GM18498 (cell line): ENCODE results near the gene DLG3.
A peak's percentile ranks its signal among the peaks of the same experiment; 100 is the strongest.
"Not testable (repeated sequence)": the region's sequence is repeated elsewhere in the genome, so short reads cannot be mapped to it uniquely, and the experiment has no call there.

Experiments used
- ATAC-seq: cut with Tn5 transposase; IDR thresholded peaks from one replicate; pipeline ENCODE4 v1.9.1; 2021; ENCODE audit warnings: mild to moderate bottlenecking, moderate library complexity; ENCODE audit not compliant: unreplicated experiment

Gene DLG3

GRCh38 chrX:70444326-70444945 is at the start of gene DLG3:
TSS of gene DLG3 (plus strand) at chrX:70444835. CDS start at chrX:70445202, 367 bp downstream.
- no peak for ATAC-seq

- no peak for ATAC-seq
These were observed 45.7 kb upstream of the DLG3 start for GRCh38 chrX:70398899-70399298.

GRCh38 chrX:70400181-70400580 is 44.5 kb upstream of the DLG3 start:
- not testable (repeated sequence) for ATAC-seq

DNA sequence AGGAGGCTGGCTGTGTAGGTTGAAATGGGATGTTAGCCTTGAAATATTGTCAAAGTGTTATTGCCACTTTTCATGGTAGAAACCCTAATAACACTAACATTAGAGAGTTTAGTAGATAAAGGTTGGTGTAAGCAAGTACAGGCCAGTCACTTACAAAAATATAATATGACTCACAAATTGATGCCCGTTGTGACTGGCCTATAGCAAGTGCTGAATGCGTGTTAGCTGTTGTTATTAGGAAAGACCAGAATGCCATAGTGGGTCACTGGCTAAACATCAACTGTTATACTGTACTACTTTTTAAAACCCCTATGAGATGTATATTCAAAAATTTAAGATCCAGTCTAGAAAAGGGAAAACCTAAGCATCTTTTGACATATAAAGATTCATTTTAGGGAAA is 41.9 kb upstream of the DLG3 start:
- ATAC-seq, result no peak

- no peak for ATAC-seq
These were observed 39.6 kb upstream of the DLG3 start for GRCh38 chrX:70405003-70405402.

- ATAC-seq, result no peak
These were observed 33.7 kb upstream of the DLG3 start for GRCh38 chrX:70410921-70411320.

- no peak for ATAC-seq
These were observed 33.2 kb upstream of the DLG3 start for GRCh38 chrX:70411475-70411874.

DNA sequence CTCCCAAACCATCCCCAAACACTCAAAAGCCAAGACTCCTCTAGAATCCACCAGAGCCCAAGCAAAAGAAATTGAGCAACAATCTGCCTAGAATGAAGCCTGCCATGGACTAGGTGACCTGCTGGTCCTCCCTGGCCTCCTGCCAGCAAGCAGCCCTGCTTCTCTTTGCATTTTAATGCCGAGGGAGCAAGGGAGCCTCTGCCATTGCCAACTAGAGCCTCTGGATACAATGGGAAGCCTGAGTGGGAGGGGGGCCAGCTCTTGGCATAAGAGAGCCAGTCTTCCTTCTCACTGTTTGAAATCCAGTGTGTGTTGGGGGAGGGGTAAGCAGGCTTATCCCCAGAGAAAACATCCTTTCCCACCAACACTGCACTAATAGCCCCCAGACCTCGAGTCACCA is 23.0 kb upstream of the DLG3 start:
- no peak for ATAC-seq

- ATAC-seq, result no peak
These were observed 21.7 kb upstream of the DLG3 start, which contains the start of gene GDPD2 for GRCh38 chrX:70422851-70423341. TSS of gene GDPD2 (plus strand) at chrX:70423314. CDS start at chrX:70424985, 1,671 bp downstream.

DNA sequence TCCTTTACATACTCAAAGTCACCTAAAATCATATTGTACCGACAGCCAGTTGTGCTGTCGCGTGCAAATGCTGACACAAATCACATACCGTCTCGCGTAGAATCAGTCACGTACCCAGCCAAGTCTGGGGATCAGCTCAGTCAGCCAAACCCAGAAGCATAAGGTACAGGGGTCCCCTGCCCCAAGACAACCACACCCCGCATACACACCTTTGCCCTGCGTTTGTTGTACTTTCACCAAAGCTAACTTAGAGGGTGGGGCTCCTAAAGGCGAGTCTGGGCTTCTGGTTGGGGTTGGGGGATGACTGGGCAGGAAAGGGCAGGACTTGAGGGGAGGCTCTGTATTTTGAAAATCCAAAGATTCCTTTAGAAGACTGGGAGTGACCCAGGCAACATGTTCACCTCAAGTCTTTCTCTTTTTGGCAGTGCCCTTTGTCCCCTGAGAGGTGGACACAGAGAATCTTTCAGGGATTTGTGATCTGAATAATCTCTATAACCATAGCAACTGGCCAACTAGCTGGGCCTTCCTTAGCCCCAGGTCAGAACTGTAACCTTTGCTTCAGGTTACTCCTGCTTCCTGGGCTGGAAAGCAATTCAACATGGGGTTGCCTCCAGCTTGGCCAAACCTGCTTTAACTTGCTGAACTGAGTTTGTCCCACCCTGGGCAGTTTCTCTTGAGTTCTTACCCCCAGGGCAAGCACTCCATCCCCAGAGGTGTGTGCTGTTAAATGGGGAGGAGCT is 20.5 kb upstream of the DLG3 start:
- no peak for ATAC-seq

DNA sequence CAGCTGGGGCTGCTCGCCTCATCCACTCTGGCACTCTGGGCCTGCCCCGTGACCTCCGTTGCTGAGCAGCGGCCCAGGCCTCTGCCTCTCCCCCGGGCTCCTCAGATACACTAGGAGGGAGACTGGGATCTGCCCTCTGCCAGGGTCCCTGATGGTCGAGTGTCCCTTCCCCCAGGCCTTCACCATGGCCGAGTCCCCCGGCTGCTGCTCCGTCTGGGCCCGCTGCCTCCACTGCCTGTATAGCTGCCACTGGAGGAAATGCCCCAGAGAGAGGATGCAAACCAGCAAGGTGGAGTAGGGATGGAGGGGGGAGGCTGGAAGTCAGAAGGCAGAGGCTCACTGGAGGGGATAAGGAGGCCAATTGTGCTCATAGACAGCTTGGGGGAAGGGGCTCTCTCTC is 19.8 kb upstream of the DLG3 start:
- ATAC-seq, result no peak

GRCh38 chrX:70426286-70427278 is 18.1 kb upstream of the DLG3 start:
- ATAC-seq, result no peak

DNA sequence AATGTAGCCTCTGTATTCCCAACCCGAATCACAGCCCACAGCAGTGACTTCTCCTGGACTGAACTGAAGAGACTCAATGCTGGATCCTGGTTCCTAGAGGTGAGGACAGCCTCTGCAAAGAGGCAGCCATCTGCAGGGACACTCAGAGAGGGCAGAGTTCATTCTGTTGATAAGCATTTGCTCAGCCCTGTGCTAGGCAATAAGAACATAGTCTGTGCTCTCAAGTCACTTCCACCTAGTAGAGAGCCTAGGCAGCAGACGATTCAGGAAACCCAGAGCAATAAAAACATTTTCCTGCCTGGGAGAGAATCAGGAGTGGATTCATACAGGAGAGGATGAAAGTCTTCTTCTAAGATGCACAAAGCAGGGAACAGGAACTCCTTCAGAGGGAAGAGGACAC is 17.3 kb upstream of the DLG3 start:
- ATAC-seq, result no peak

DNA sequence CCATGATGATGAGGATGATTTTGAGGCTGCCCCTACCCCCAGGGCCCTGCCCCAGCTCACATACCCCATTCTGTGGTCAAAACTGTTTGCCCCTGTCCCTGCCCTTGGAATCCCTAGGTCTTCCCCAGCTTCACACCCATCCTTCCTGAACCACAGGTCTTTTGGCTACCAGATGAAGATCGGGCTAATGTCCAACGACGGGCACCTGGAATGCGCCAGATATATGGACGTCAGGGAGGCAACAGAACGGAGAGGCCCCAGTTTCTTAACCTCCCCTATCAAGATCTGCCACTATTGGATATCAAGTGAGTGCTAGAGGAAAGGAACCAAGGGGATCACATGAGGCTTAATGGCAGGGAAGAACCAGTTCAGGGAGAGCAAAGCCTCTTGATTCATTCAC is 14.9 kb upstream of the DLG3 start:
- no peak for ATAC-seq

- ATAC-seq, result no peak
These were observed 11.4 kb upstream of the DLG3 start for GRCh38 chrX:70432936-70433847.

GRCh38 chrX:70433848-70434351 is 10.7 kb upstream of the DLG3 start:
- peak; percentile 68 for ATAC-seq

DNA sequence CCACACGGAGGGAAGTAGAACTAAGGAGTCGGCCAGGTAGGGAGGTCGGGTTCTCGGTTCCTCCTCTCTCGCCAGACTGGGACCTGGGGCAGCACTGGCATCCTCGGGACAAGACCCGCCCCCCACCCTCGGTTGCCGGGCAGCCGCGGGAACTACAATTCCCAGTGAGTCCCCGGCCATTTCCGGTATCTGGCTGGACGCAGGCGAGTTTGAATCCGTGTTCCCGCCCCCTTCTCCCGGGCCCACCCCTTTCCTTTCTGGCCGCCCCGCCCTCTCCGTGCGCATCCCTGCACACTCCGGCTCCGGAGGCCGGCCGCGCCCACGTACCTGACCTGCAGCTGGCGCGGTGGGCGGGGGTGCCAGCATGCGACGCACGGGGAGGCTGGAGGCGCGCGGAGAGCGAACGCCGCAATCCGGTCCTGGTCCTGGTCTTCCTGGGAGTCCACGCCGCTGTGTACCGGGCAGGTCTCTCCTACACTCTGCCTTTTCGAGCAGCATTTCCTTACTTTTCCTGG is 10.2 kb upstream of the DLG3 start:
- ATAC-seq, result peak; percentile 67

DNA sequence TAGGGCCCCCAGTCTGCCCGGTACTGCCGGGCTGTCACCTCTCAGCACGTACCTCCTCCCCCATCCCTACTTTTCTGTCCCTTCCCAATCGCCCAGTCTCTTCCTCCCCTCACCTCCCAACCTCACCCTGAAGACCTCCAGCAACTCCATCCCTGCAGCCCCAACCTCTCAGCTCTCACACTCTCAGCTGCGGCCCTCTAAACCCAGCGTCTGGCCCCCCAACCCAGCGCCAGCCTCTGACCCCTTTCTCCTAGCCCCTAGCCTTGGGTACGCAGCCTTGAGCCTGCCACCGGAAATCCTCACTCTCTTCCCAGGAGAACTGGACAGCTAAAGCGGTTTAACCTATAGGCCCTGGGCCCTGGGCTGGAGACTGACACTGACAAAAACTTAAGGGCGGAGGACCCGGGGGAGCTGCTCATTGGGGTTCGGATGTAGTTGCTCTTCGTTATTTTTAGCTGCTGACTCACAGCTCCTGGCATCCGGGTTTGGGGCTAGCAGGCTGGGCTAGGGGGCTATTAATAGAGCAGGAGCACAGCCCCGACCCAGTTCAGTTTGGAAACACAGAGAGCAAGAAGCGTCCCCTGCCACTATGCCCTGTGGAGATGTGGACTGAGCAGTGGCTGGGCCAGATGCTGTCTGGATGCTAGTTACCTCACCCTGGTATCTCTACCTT is 9.6 kb upstream of the DLG3 start:
- peak; percentile 2 for ATAC-seq

- ATAC-seq, result no peak
These were observed 8.3 kb upstream of the DLG3 start for GRCh38 chrX:70436343-70436742.
